Fibroblast of skin of scalp (primary cell): ENCODE results near the gene KIAA0825. TPM values are rescaled to one million over a fixed set of nuclear protein-coding genes. Genes with fewer than 3 reads are reported as not detected.

Source experiments
- DNase-seq: peaks from one replicate; pipeline ENCODE4 v3.0.0-alpha.2; 2013
- polyA plus RNA-seq, 2 experiments: library from polyadenylated mRNA; unstranded; fragments of 120-200 nt; gene quantifications; one replicate each; pipeline ENCODE4 v1.2.1, GENCODE V29; 2013; ENCODE audit not compliant: insufficient read length in 2 of 2

Gene KIAA0825, protein sequence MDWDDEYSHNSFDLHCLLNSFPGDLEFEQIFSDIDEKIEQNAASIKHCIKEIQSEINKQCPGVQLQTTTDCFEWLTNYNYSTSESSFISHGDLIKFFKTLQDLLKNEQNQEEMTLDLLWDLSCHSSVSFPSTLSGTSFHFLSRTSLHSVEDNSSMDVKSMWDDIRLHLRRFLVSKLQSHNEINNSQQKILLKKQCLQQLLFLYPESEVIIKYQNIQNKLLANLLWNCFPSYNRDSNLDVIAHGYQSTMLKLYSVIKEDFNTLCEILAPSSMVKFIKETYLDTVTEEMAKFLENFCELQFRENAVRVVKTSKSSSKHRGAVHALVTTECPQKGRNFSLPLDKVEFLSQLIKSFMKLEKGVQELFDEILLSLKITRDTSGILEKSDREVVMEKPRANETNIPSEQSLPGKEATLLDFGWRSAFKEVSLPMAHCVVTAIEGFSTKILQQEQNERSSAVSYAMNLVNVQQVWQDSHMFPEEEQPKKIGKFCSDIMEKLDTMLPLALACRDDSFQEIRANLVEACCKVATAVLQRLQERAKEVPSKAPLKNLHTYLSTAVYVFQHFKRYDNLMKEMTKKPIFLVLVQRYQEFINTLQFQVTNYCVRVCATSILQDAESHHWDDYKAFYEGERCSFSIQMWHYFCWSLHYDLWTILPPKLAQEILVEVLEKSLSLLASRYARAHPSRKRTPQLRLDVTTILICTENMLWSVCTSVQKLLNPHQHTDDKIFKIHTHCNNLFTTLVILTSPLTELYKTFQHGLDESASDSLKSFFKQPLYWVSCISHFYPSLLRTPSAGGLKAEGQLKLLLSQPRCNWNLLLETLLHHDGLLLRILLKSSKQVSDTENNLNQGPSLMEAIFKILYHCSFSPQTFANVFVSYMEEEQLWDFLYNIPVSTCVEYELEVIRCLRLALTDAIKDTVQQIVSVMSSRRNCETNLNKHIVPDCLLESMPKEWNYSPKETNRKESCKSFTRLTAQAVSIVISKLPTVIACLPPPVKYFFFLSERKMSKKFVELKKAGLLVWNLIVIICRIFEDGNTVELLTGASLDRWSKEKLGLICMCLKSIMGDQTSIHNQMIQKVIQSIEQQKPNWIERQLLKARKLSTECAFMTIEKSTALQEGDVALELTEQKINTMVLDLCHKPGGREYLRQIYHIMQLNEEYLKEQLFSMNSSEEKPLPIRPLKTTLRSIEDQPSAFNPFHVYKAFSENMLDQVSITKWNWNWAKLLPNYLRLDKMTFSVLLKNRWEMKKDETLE (N-terminal part only)
- 1.4 TPM for polyA plus RNA-seq (2013, experiment 1 of 2; ENCODE audit: insufficient read length)
- 1.8 TPM for polyA plus RNA-seq (2013, experiment 2 of 2; ENCODE audit: insufficient read length)

DNA sequence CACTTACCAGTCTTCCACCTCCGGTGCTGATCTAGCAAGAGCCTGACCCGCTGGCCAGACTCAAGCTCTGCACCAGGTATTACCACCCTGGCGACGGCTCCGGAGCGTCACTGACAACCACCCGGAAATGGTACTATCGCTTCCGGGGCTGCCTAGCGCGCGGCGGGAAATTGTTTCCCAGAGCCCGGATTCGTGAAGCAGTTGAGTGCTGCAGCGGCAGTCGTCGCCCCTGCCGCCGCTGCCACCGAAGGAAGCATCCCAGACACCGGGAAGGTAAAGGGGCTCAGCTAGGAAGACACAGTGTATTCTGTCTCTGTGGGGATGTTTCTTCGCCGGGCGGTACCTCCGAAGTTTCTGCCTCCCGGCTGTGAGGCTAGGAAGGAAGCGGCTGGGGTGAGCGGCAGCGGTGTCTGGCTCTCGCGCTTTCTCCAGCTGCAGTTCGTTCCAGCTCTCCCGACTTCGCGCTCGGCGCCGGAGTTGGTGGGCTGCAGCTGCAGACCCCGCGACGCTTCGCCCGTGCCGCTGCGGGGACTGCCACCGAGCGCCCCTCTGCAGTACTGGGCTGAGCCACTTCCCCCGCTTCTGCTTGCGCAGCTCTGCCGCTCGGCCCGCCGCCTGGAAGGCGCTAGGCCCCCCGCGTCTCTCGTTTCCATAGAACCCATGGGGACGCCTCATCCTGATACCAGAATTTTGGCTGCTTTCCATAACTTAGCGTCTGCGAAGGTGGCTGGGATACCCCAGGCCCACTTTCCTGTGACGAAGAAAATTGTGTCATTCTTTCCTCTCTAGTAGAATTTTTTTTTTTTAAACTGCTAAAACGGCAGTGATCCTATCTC, at the start of gene KIAA0825, which contains the start of gene SLF1:
KIAA0825 (minus strand) TSS at position 112 of the 836 bp plus-strand sequence. CDS start 81,478 bp downstream, outside the sequence.
SLF1 (plus strand) TSS at position 177 of the 836 bp plus-strand sequence. CDS start 10,142 bp downstream, outside the sequence.
- peak; percentile 85 for DNase-seq

DNA sequence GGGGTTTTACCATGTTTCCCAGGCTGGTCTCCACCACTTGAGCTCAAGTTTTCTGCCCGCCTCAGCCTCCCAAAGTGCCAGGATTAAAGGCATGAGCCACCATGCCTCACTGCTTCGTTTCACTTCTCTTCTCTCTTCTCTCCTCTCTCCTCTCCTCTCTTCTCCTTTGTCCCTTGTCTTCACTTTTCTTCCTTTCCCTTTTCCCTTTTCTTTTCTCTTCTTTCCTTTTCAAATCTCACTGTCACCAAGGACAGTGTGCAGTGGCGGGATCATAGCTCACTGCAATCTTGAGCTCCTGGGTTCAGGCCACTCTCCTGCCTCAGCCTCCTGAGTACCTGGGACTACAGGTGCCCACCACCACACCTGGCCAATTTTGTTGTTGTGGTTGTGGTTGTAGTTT, 49.5 kb upstream of the KIAA0825 start:
- DNase-seq: no peak

DNA sequence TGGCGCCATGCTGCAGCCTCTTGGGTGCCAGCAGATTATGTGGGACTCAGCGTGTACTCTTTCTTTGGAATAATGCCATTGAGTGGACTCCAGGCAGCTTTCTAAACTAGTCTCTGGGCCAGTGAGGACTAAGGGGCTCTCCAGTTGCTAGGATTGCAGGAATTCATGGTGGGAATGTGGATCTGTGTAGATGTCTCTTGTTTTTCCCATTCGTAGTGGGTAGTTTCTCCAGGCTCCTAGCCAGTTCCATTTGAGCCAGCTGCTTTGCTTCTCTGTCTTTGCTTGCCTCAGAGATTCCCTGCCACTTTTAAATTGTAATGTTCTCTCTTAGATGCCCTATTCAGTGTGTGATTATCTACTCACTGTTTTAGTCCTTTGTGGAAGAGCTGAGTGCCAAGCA, 42.7 kb upstream of the KIAA0825 start:
- DNase-seq: no peak

DNA sequence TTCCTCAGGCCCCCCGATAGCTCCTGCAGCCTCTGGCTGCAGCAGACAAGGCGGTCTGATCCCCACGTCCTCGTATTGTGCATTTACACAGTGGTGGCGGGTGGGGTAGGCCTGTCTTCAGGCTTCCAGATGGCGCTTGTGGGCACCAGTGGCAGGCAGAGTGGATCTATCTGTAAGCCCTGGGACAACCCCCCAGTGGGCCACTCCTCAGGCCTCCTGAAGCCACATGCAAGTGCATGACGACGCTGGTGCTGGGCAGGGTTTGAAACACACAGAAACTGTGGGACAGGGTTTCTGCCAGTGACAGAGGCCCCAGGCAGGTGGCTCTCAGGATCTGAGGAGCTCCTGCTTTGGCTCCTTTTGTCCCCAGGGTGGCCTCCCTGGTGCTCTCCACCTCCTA, 42.1 kb upstream of the KIAA0825 start:
- DNase-seq: no peak

DNA sequence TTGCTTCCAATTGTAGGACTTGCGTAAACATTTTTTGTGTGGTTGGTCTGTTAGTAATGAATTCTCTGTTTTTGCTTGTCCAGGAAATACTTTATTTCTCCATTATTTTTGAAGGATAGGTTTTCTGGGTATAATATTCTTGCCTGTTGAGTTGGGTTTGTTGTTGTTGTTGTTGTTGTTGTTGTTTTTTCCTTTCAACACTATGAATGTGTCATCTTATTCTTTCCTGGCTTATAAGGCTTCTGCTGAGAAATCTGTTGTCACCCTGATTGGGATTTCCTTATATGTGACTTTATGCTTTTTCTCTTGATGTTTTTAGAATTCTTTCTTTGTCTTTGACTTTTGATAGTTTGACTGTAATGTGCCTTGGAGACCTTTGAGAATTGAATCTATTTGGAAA, 39.9 kb upstream of the KIAA0825 start:
- DNase-seq: no peak

DNA sequence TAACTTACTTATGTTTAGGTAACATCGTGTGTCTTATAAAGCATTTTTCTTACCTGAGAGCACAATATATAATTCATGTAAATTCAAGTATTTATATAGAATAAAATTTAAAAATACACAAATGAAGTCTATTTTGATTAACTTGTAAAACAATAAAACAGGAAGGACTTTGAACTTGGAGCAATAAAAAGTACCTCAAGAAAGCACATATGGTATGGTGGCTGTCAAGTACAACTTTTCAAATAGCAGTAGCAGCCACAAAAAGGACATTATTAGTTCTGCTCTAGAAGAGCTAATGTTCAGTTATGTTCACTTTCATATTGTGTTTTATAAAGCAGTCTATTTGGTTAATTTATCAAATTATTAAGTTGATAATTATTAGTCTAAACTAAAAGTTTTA, 31.5 kb upstream of the KIAA0825 start:
- DNase-seq: no peak

DNA sequence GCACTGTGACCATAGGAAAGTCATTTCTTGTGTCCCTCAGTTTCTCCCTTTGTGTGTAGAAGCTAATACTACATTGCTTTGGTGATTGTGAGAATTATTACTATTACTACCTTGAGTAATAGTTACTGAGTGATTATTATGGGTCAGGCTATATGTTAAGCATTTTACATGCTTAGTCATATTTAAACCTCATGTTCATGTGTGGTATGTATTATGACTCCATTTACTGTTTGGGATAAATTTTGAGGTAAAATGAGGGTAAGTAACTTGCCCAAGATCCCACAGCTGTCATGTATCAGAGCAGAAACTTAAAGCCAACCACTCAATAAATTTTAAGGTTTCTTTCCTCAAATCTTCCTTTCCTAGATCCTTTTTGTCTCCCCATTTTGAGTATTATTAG, 28.4 kb upstream of the KIAA0825 start:
- DNase-seq: no peak

DNA sequence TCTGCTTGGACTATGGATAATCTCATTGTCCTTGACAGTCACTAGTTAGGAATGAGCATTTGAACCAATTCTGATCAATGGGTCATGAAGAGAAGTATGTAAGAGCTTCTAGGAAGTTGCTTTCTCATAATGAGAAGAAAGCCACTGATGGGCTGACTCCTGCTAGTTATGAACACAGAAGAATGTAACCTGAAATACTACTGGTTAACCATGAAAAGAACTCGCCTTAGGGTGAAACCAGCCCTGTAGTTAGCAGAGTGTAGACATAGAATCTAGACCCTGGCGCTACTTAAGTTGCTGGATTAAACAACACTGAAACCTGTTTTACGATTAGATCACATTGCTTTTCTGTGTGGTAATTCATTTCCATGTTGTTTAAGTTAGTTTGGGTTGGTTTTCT, 26.6 kb upstream of the KIAA0825 start:
- DNase-seq: no peak

DNA sequence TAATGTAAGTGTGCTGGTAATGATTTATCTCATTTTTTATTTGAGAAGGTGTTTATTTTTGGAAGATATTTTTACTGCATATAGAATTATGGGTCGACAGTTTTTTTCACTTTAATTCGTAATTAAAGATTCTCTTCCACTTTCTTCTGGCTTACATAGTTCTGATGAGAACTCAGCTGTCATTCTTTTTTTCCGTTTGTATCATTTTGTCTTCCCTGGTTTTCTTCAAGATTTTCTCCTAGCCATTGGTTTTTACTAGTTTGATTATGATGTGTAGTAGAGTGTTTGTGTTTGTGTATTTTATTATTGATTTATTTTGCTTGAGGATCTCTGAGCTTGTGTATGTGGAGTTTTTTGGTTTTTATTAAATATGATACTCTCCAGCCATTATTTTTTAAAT, 21.8 kb upstream of the KIAA0825 start:
- no peak for DNase-seq

DNA sequence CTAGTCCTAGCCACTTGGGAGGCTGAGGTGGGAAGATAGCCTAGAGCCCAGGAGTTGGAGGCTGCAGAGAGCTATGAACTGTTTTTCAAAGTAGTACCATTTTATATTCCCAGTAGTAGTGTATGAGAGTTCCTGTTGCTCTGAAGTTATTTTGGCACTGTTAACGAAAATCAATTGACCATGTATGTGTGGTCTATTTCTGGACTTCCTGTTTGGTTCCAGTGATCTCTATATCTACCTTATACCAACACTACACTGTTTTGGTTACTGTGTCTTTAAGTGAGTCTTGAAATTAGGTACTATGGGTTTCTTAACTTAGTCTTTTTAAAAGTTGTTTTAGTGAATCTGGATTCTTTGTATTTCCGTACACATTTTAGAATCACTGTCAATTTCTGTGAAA, 13.6 kb upstream of the KIAA0825 start:
- DNase-seq: no peak

DNA sequence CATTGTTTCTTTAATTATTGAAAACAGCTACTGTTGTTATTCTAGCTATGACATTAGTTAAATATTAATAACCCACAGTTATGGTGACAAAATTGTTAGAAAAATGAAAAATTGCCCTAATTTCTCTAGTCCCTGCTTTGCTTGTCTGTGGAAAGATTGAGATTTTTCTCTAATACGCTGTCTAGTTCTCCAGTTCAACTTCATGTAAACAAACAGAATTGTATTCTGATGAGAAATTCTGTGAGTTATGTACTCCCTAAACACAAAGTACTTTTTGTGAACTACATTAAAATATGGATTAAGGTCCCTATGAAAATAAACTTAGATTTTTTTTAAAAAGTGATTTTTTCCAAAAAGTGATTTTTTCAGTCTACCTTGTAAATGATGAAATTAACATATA, 8.8 kb upstream of the KIAA0825 start:
- no peak for DNase-seq

DNA sequence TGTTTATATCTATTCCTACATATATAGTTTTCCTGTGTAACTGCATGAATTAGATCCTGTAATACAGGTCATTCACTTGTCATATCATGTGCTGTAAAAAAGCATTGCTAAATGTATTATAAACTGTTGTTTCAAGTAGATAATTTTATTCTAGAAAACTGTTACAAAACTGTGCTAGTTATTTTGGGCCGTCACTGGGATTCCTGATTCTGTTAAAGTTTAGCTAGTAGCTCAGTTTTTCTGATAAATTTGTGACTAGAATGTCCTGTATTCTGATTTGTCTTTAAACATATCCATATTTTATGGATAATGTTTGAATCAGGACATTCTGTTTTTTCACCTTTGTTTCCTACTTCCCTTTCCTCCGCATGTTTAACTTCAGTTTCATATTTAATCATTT, 5.5 kb upstream of the KIAA0825 start:
- DNase-seq: no peak

DNA sequence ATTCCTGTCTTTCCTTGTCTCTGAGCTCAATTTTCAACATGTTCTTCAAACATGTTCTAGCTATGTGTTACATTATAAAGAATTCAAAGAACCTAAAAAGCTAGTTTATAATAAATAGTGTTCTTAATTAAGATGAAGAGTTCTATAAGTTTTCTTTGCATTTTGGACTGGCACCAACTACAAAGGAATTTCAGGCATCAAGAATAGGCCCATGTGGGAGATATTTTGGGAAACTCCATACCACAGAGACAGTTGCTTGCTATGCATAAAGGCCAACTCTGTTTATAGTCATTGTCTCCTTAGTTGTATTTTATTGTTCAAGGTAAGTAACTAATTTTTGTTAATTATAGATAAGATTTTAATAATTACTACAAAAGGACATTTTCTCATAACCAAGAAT, 4.6 kb upstream of the KIAA0825 start:
- peak; percentile 66 for DNase-seq

DNA sequence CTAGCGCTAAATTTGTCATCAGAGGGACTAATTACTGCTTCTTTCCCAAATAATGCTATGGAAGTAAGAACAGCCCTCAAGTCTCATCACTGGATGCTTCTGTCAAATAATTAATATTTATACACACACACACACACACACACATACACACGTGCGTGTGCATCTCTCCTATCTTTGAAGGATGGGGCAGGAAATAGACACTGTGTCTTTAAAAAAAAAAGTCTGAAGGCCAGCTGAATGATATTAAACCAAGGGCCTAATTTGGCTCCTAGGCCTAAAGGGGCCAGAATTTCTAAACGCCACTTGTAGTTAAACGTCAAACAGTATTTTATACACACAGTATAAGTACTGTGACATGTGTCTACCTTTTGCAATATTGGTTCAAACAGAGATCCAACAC, 3.4 kb upstream of the KIAA0825 start:
- DNase-seq: no peak

DNA sequence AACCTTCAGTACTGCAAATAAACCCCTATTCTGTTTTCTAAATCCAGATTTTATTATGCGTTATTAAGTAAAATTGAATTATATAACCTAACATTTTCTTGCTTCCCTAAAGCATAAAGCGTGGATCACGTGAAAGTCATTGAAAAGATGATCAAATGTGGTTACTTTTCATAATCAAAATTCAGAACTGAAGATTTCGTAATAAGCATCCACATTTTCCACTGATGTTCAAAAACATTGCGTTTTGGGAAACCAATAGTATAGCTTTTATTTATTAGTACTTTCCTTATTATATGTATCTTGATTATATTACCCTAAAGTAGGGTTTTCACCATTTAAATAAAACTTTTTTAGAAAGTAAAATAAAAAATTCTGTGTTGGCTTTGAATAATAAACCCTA, 1.9 kb upstream of the KIAA0825 start:
- DNase-seq: no peak

DNA sequence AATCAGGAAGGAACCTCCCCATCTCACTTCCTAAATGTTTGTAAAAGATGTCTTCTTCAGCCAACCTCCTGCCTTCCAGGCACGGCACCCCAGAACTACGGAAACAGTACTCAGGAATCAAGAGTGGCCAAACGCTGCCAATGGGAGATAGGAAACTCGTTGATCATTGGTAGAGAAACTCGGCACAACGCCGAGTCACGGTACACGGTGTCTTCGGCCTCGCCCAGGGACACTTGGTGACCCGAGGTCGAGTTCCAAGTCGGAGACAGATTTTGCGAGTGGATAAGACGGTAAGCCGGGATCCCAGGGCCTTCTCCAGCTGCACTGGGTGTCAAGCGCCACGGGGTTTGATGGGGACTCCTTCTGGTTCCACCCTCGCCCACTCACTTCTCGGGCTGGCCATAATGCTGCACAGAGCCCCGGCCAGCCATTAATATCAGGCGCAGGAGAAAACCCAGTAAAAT, 343 bp downstream of the KIAA0825 start:
- peak; percentile 58 for DNase-seq

DNA sequence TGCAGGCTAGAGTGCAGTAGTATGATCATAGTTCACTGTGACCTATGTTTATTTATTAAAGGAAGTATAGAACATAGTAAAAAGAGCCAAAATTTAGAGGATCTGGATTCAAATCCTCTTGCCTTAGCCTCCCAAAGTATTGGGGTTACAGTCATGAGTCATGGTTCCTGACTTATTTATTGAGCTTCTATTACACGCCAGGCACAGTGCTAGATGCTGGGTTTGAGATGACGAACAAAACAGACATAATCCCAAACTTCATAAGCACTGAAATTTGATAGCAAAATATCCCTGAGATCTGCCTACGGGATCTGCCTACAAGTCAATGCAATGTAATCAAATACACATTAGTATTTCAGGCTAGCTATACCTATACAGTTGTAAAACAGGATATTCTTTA, 2.5 kb downstream of the KIAA0825 start:
- DNase-seq: no peak

DNA sequence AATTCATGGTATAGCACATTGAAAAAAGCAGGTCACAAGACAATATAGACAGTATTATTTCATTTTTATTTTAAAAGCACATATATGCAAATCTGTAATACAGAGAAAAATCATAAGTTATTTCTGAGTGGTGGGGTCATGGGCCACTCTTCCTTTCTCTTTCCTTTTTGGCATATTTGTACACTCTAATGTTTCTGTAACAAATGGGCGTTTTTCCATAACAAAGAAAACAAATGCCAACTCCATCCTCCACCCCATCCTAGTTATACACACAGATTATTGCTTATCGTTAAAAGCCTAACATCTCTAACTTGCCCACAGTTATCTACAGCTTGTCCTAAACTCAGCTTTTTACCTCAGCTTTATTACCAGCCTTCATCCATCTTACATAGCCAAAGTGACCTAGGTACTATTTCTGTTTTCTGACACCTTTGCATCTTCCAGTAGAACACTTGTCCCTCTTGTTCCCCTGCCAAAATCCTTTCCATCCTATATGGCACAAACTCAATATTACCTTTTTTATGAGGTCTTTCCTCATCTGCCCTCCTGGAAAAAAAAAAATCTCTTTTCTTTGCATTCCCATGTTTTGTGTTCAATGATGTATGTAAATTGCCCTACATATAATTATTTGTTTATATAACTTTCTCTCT, 4.1 kb downstream of the KIAA0825 start:
- DNase-seq: no peak

DNA sequence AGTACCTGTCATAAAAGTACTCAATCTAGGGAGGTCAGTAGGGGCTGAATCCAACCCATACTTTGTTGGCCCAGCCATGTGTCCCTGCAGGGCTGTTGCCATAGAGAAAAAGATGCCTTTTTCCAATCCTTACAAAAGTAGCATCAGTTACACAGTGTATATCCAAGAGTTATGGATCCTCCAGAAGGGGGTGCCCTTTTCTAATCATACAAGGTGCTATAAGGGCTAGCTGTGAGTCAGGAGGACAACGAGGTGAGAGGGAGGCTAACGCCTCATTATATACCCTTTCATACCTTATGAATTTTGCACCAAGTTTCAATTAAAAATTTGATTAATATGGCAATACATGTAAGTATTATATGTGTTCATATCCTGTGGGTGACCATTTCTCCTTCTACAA, 4.8 kb downstream of the KIAA0825 start:
- DNase-seq: peak; percentile 8

DNA sequence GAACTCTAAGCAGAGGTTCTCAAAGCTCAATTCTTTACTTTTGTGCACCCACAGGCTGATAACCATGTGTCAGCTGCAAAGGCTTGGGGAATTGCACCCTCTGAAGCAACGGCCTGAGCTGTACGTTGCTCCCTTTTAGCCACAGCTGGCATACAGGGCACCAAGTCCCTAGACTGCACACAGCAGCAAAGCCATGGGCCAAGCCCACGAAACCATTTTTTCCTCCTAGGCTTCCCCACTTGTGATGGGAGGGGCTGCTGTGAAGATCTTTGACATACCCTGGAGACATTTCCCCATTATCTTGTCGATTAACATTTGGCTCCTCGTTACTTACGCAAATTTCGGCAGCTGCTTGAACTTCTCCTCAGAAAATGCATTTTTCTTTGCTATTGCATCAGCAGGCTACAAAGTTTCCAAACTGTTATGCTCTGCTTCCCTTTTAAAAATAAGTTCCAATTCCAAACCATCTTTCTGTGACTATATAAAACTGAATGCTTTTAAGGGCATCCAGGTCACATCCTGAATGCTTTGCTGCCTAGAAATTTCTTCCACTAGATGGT, 23.0 kb downstream of the KIAA0825 start:
- DNase-seq: no peak
